Activated naive CD4-positive, alpha-beta T cell treated with anti-CD3 and anti-CD28 coated beads, Interleukin-2, amount 50 U/mL, for 72 hours (primary cell): ENCODE measurements around the gene RCOR1. TPM values are rescaled to one million over a fixed set of nuclear protein-coding genes. Genes with fewer than 3 reads are reported as not detected.
"Not testable (repeated sequence)": the region's sequence is repeated elsewhere in the genome, so short reads cannot be mapped to it uniquely, and the experiment has no call there.

Source experiments
- ATAC-seq, 2 donors: fragments of 150-1000 bp; cut with Tn5 transposase; 2 replicates each; pipeline ENCODE4 v1.10.0; 2021; ENCODE audit warnings: mild to moderate bottlenecking in 2 of 2, moderate library complexity in 2 of 2
- DNase-seq, 2 donors: peaks; one replicate each; pipeline ENCODE4 v3.0.0; 2021 to 2022; ENCODE audit warnings: low spot score in 2 of 2
- H3K27ac Mint-ChIP-seq, 2 donors: one replicate each; pipeline ENCODE4 v1.8.0; 2022; ENCODE audit warnings: mild to moderate bottlenecking in 2 of 2, mixed read lengths in 2 of 2
- H3K36me3 Mint-ChIP-seq, 2 donors: one replicate each; pipeline ENCODE4 v1.8.0; 2022; ENCODE audit warnings: mixed read lengths in 2 of 2
- H3K9me3 Mint-ChIP-seq, 2 donors: one replicate each; pipeline ENCODE4 v1.8.0; 2022; ENCODE audit warnings: mixed read lengths in 2 of 2
- total RNA-seq, 2 donors: library from RNA; stranded (reverse); gene quantifications; one replicate each; pipeline ENCODE4 v1.2.3, GENCODE V29; 2022

RCOR1 gene
- 10 to 100 TPM; 22.6 to 23.7 TPM for total RNA-seq

DNA sequence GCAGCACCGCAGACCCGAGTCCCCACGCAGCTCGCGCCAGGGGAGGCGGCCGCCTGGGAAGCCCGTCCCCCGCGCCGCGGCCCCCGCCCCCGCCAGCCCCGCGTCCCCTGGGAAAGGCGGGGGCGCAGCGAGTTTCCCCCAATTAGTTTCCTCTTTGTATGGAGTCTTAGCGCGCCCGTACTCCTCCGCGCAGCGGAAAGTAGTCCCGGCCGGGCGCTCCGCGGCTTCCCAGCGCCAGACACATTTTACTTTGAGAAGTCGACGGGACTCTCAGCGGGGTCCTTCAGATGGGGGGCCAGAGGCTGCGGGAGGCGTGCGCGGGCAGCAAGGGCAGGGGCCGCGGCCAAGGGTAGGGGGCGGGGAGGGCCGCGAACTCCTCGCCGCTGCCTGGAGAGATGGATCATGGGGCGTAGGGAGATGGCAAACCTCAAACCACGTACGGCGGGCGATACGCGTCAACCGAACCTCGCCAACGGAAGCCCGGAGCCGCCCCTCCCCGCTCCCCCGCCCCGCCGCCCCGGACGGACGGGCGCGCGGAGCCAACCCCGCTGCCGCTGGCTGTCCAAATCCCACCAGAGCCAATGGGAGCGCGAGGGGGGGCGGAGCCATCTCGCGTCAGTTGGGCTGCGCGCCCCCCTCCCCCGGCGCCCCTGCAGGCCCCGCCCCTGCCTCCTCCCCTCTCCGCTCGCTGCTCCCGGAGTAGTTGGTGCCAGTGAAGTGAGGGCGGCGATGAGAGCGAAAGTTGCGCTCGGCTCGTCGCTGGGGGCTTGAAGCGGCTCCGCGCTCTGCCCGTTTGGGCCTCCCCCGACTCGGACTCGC, at the start of gene RCOR1:
RCOR1 (plus strand) TSS at position 706 of the 819 bp plus-strand sequence. CDS start 238 bp downstream, outside the sequence.
- peak; percentile 90 to 92 for ATAC-seq
- H3K36me3 Mint-ChIP-seq, result peaks cover 5 to 10% of the 10 kb centered on the region in 2 donors
- no peaks in the 10 kb centered on the region for H3K9me3 Mint-ChIP-seq
- peak; percentile 97 to 98 for DNase-seq
- peak within 1 kb of the TSS; percentile 85 for H3K27ac Mint-ChIP-seq

GRCh38 chr14:102544046-102544746, 48.3 kb upstream of the RCOR1 start:
- H3K36me3 Mint-ChIP-seq, result no peaks in the 10 kb centered on the region
- no peak for DNase-seq
- H3K9me3 Mint-ChIP-seq, result no peaks in the 10 kb centered on the region
- no peak overlapping the region for H3K27ac Mint-ChIP-seq
- ATAC-seq, result peak in 1 of 2 donors; percentile 14

GRCh38 chr14:102544747-102545460, 47.5 kb upstream of the RCOR1 start:
- no peak overlapping the region for H3K27ac Mint-ChIP-seq
- no peaks in the 10 kb centered on the region for H3K9me3 Mint-ChIP-seq
- peak in 1 of 2 donors; percentile 25 for DNase-seq
- H3K36me3 Mint-ChIP-seq, result no peaks in the 10 kb centered on the region
- peak; percentile 63 to 71 for ATAC-seq

DNA sequence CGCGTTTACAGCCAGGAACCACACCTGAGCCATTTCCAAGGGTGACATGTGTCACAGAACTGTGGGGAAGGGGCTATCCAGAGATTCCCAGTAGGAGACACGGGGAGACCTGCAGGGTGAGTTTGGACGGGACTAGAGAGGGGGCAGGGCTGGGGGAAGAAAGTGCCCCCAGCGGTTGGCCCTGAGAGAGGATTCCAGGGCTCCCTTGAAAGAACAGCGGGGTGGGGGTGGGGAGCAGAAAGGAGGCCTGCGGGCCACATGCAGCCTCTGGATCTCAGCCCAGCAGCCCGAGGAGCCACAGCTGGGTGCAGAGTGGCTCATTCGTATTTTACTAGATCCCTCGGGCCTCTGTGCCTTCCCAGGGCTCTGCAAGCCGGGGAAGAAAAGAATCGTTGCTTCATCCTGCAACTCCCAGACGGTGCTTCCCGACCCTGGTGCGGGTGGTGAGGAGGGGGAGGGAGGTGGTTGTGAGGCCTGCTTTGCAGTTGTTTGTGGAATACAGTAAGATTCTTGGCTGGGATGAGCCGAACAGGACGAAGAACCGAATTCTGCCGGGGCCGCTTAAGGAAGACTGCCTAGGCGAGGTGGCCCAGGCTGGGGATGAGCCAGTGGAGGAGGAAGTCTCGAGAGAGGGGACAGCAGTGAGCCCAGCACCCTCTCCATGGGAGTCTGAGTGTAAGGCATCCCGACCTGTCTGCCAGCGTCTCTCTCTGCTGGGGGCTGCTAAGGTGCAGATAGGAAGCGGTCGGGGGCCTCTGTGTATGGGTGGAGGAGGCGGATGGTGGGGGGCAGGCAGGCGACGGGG, 46.8 kb upstream of the RCOR1 start:
- Mint-ChIP-seq H3K9me3 (no peaks in the 10 kb centered on the region), H3K27ac (no peak overlapping the region), H3K36me3 (no peaks in the 10 kb centered on the region)
- DNase-seq (no peak), ATAC-seq (no peak)

DNA sequence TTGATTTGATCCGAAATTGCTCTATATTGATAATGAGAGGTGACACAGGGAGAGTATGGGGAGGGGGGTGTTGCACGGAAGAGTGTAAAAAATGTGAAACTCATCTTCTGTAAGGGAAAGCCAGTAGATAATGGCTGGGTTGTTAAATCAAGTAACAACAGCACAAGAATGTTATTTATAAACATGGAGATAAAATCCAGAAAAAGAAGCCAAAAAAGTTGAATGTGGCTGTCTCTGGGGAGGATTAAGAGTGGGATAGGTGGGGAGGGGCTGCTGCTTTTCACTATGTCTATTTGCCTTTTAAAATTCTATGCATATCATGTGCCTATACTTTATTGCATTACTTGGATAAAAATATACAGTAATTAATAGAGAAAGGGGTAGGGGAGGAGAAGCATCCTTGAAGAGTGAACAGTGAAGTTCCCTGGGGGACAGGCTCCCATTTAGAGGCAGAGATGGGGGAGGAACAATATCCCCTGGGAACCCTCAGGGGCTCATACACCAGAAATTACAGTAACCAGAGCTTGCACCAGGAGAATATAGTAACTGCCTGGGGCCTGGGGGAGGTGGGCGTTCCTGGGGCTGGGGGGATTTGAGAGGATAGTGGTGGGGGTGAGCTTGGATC, 43.7 kb upstream of the RCOR1 start:
- ATAC-seq, result no peak
- H3K9me3 Mint-ChIP-seq, result no peaks in the 10 kb centered on the region
- H3K36me3 Mint-ChIP-seq, result no peaks in the 10 kb centered on the region
- no peak overlapping the region for H3K27ac Mint-ChIP-seq
- DNase-seq, result no peak

GRCh38 chr14:102550927-102551401, 41.5 kb upstream of the RCOR1 start:
- ATAC-seq, H3K9me3 Mint-ChIP-seq, H3K27ac Mint-ChIP-seq, DNase-seq, H3K36me3 Mint-ChIP-seq: not testable (repeated sequence)

DNA sequence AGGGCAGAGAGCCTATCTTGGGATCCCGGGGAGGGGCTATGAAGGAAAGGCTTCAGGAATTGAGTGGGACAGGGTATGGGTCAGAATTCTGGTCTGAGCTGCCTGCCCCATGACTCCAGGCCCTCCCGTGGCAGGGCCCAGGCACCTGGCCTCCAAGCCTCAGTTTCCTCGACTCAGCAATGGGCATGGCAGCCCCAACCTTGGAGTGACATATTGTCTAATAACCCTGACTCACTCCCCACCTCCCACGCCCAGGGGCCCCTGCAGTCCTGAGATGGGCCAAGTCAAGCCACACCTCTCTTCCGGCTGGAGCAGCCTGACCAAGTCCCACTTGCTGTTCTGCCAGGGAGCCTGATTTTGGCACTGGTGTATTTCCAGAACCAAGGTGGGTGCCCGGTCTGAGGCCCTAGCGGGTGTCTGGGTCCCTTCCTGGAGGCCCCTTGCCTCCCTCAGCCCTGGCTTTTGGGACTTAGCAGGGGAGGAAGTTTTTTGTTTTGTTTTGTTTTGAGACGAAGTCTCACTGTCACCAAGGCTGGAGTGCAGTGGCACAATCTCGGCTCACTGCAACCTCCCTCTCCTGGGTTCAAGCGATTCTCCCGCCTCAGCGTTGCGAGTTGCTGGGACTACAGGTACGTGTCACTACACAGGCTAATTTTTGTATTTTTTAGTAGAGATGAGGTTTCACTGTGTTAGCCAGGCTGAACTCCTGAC, 40.3 kb upstream of the RCOR1 start:
- no peak overlapping the region for H3K27ac Mint-ChIP-seq
- H3K36me3 Mint-ChIP-seq, result no peaks in the 10 kb centered on the region
- H3K9me3 Mint-ChIP-seq, result no peaks in the 10 kb centered on the region
- ATAC-seq (no peak), DNase-seq (no peak)

DNA sequence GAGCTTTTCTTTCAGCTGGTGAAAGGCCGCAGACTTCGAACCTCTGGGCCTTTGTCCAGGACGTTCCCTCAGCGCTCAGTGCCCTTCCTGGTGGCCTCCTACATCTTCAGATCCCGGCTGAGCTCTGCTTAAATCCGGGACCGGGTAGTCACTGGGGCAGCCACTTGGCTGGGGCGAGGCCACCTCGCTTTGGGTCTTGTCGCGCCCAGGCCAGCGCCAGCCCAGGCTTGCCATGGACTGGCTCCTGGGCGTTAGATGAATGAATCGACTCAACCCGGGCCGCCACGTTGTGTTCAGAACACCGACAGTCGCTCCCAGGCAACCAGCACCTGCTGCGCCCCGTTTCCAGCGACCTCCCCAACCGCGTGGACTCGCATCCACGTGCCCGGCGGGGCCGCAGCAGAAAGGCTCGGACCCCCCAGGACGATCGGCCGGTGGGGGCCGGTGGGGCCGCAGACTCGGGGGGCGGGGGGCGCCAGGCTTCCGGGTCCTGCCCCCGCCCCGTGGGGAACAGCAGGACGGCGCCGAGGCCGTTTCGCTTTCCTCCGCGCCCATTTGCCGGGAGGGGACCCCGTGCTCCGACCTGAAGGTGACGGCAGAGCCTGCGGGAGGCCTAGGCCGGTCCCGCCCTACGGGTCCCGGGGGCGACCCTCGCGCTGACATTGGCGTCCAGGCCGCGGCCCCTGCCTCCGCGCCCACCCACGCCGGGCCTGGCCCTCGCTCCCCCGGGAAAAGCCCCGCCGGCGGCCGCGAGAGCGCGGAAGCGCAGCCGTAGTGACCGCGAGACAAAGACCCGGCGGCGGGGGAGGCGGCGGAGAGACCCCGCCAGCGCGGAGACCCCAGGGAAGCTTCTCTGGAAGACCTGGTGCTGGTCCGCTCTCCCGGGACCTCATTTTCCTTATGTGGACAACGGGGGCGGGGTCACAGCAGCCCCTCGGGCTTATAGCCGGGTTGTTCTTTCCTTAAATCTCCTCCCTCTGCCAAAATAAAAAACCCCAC, 37.3 kb upstream of the RCOR1 start:
- Mint-ChIP-seq H3K36me3 (no peaks in the 10 kb centered on the region), H3K9me3 (no peaks in the 10 kb centered on the region), H3K27ac (peak overlapping the region in 1 of 2 donors; percentile 68)
- ATAC-seq, result peak; percentile 82 to 87
- DNase-seq, result peak; percentile 62 to 69

GRCh38 chr14:102556098-102556677, 36.3 kb upstream of the RCOR1 start:
- ATAC-seq (no peak), DNase-seq (no peak)
- H3K36me3 Mint-ChIP-seq, result no peaks in the 10 kb centered on the region
- no peak overlapping the region for H3K27ac Mint-ChIP-seq
- H3K9me3 Mint-ChIP-seq, result no peaks in the 10 kb centered on the region

DNA sequence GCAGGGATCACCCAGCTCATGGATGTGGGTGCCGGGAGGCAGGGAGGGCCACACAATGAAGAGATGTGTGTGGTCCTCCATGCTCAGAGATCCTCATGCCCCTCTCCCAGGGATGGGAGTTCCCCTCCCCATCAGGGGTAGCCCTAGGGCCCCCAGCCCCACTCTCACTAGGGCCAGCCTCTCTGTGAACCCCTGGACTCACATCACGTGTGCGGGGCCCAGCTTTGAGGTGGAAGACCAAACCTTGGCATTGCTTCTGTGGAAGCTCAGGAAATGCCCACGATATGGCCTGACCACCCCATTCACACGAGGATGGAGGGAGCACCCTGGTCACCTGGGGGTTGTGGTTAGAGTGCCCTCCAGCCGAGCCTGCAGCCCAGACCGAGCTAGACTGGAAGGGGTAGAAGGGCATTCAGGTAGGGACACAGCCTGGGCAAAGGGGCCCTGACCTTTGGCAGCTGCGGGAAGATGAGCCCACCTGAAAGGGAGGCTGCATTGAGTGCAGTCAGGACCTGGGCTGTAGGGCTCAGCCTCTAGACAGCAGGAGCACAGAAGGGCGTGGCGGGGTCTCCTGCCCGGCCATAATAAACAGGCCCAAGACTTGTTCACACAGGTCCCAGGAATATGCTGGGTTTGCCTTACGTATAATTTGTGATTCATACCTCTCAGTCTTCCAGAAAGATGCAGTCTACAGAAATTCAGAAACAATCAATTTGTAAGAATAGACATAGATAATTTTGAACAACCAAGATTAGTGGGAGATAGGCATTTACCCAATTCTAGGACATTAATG, 34.8 kb upstream of the RCOR1 start:
- DNase-seq (no peak), ATAC-seq (no peak)
- Mint-ChIP-seq H3K9me3 (no peaks in the 10 kb centered on the region), H3K27ac (no peak overlapping the region), H3K36me3 (no peaks in the 10 kb centered on the region)

DNA sequence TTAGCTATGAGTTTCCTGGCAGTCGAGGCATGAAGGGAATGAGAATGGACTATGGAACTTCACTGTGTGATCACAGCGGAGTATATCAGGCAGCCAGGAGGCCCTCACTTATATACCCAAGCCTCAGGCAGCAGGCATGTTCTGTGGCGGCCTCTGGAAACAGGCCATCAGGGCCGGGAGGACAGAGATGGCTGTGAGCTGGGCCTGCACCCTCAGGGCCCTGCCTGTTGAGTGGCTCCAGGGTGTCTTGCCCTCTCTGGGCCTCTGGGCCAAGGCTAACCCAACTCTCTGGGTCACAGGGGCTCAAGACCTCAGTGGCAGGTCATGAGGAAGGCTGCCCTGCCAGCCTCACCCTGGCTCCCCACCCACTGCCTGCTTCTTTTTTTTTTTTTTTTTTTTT, 33.9 kb upstream of the RCOR1 start:
- no peak for DNase-seq
- no peak overlapping the region for H3K27ac Mint-ChIP-seq
- no peak for ATAC-seq
- no peaks in the 10 kb centered on the region for H3K36me3 Mint-ChIP-seq
- H3K9me3 Mint-ChIP-seq, result no peaks in the 10 kb centered on the region

DNA sequence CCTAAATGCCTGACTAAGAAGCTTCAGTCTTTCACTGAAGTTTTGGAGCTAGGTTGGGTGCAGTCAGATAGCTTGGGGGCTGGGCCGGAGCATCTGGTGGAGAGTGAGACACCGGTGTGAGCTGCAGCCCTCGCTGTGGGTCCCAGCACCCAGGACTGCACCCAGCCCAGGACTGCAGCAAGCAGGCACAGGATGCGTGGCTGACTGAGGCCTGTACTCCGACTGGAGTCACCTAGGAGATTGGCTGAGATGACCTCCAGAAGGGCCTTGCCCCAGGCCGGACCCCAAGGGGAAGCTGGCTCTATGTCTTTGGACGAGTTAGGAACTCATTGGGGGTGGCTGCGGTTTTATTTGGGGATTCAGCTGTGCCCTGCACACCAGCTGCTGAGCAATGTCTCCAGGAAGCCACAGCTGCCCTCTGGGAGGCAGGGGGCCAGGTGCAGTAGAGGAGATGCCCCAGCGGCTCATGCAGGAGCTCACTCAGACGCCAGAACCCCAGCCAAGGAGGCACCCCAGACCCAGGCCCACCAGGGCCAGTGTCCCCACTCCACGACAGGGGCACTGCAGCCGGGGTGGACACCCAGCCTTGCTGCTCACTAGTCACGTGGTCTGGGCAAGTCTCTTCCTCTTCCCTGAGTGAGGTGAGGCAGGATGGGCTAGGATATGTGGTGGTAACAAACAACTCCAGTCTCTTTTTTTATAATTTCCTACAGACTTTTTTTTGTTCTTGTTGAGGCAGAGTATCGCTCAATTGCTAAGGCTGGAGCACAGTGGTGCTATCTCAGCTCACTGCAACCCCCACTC, 31.8 kb upstream of the RCOR1 start:
- ATAC-seq (no peak), DNase-seq (no peak)

More for the DNA sequence above, 31.8 kb upstream of the RCOR1 start:
- no peaks in the 10 kb centered on the region for H3K9me3 Mint-ChIP-seq
- H3K27ac Mint-ChIP-seq, result no peak overlapping the region
- no peaks in the 10 kb centered on the region for H3K36me3 Mint-ChIP-seq
